Measurements from ENCODE around the gene NARS2.

Gene NARS2

GRCh38 chr11:78420255-78420764 lies 154.4 kb downstream of the NARS2 start:
- Histone ChIP-seq H3K9ac (no peak overlapping the region), H3K79me2 (ENCODE audit: insufficient read depth, low read depth) (no peaks in the 10 kb centered on the region), H3K4me2 (no peak overlapping the region), H3K36me3 (ENCODE audit: insufficient read depth) (no peaks in the 10 kb centered on the region), H3K27me3 (ENCODE audit: insufficient read depth, low read depth) (no peaks in the 10 kb centered on the region; the same call in 1 of the 2 replicates), H2AFZ (ENCODE audit: low read depth) (no peak overlapping the region), H3K27ac (no peak overlapping the region), H3K4me3 (IDR thresholded peaks at IDR 0.05; ENCODE audit: insufficient read depth, low read depth, low read length) (no peak overlapping the region), H3K4me1 (ENCODE audit: low read depth, poor library complexity, severe bottlenecking) (peaks cover 24% of the 10 kb centered on the region), H4K20me1 (ENCODE audit: insufficient read depth) (no peaks in the 10 kb centered on the region)
- TF ChIP-seq CTCF (conservative IDR thresholded peaks at IDR 0.05; ENCODE audit: low read depth, low read length), result peak; percentile 81

GRCh38 chr11:78419327-78419726 lies 155.3 kb downstream of the NARS2 start:
- no peak for TF ChIP-seq CTCF (conservative IDR thresholded peaks at IDR 0.05; ENCODE audit: low read depth, low read length)
- no peaks in the 10 kb centered on the region for H3K79me2 ChIP-seq (ENCODE audit: insufficient read depth, low read depth)
- H3K4me1 ChIP-seq (ENCODE audit: low read depth, poor library complexity, severe bottlenecking), result peaks cover 15% of the 10 kb centered on the region
- H3K27ac ChIP-seq, result no peak overlapping the region
- no peak overlapping the region for H2AFZ ChIP-seq (ENCODE audit: low read depth)
- no peaks in the 10 kb centered on the region for H3K36me3 ChIP-seq (ENCODE audit: insufficient read depth)
- no peak overlapping the region for H3K4me3 ChIP-seq (IDR thresholded peaks at IDR 0.05; ENCODE audit: insufficient read depth, low read depth, low read length)
- H3K9ac ChIP-seq, result no peak overlapping the region
- no peaks in the 10 kb centered on the region for H4K20me1 ChIP-seq (ENCODE audit: insufficient read depth)
- H3K4me2 ChIP-seq, result no peak overlapping the region
- H3K27me3 ChIP-seq (ENCODE audit: insufficient read depth, low read depth), result no peaks in the 10 kb centered on the region; the same call in 1 of the 2 replicates

- H3K36me3 ChIP-seq (ENCODE audit: insufficient read depth), result no peaks in the 10 kb centered on the region
- no peaks in the 10 kb centered on the region for H3K79me2 ChIP-seq (ENCODE audit: insufficient read depth, low read depth)
- no peak overlapping the region for H3K4me3 ChIP-seq (IDR thresholded peaks at IDR 0.05; ENCODE audit: insufficient read depth, low read depth, low read length)
- no peaks in the 10 kb centered on the region; the same call in 1 of the 2 replicates for H3K27me3 ChIP-seq (ENCODE audit: insufficient read depth, low read depth)
- peaks cover 11% of the 10 kb centered on the region for H3K4me1 ChIP-seq (ENCODE audit: low read depth, poor library complexity, severe bottlenecking)
- H3K4me2 ChIP-seq, result peak overlapping the region; percentile 66
- no peak for TF ChIP-seq CTCF (conservative IDR thresholded peaks at IDR 0.05; ENCODE audit: low read depth, low read length)
- H3K9ac ChIP-seq, result peak overlapping the region; percentile 64; the same call in 1 of the 2 replicates
- peak overlapping the region; percentile 79 for H2AFZ ChIP-seq (ENCODE audit: low read depth)
- no peak overlapping the region for H3K27ac ChIP-seq
- no peaks in the 10 kb centered on the region for H4K20me1 ChIP-seq (ENCODE audit: insufficient read depth)
These were observed 156.0 kb downstream of the NARS2 start for GRCh38 chr11:78418584-78419211.

- Histone ChIP-seq H3K4me1 (ENCODE audit: low read depth, poor library complexity, severe bottlenecking) (peaks cover 11% of the 10 kb centered on the region), H2AFZ (ENCODE audit: low read depth) (peak overlapping the region; percentile 79), H3K79me2 (ENCODE audit: insufficient read depth, low read depth) (no peaks in the 10 kb centered on the region), H3K36me3 (ENCODE audit: insufficient read depth) (no peaks in the 10 kb centered on the region), H3K27ac (no peak overlapping the region), H3K9ac (peak overlapping the region; percentile 64), H3K4me3 (IDR thresholded peaks at IDR 0.05; ENCODE audit: insufficient read depth, low read depth, low read length) (no peak overlapping the region), H4K20me1 (ENCODE audit: insufficient read depth) (no peaks in the 10 kb centered on the region), H3K27me3 (ENCODE audit: insufficient read depth, low read depth) (no peaks in the 10 kb centered on the region; the same call in 1 of the 2 replicates), H3K4me2 (peak overlapping the region; percentile 66)
- TF ChIP-seq CTCF (conservative IDR thresholded peaks at IDR 0.05; ENCODE audit: low read depth, low read length), result no peak
These were observed 156.6 kb downstream of the NARS2 start for GRCh38 chr11:78417888-78418583.
